Measurements from ENCODE around the gene PARK7. TPM values are rescaled to one million over a fixed set of nuclear protein-coding genes. Genes with fewer than 3 reads are reported as not detected.

Gene PARK7
- total RNA-seq, 3 donors from 2014 or later: 135 to 200 (median 186) TPM

- Histone ChIP-seq H3K4me1 (ENCODE audit: low read depth) (no peaks in the 10 kb centered on the region), H3K9me3 (no peaks in the 10 kb centered on the region), H3K36me3 (ENCODE audit: low read depth) (peaks cover 7% of the 10 kb centered on the region), H3K4me3 (no peak overlapping the region)
- no peak for DNase-seq
- ATAC-seq: no peak
- TF ChIP-seq CTCF (IDR thresholded peaks at IDR 0.05): no peak
- intact Hi-C loops (cut with DNase I, micrococcal nuclease): loop anchor here (10.0 kb wide), 1 partner anchor 332 kb away; the partner anchor contains the start of gene SLC45A1 (in 2 of the 2)
Observed at GRCh38 chr1:7983086-7983778, 21.7 kb downstream of the PARK7 start.

GRCh38 chr1:7984811-7985210, 23.3 kb downstream of the PARK7 start:
- peaks cover 5% of the 10 kb centered on the region for H3K36me3 ChIP-seq (ENCODE audit: low read depth)
- intact Hi-C loops (cut with DNase I, micrococcal nuclease): loop anchor here (10.0 kb wide), 1 partner anchor 330 kb away; the partner anchor contains the start of gene SLC45A1 (in 2 of the 2)

GRCh38 chr1:7985851-7986612, 24.5 kb downstream of the PARK7 start:
- no peaks in the 10 kb centered on the region for H3K4me1 ChIP-seq (ENCODE audit: low read depth)
- DNase-seq (no peak), ATAC-seq (no peak)
- H3K36me3 ChIP-seq (ENCODE audit: low read depth): peaks cover 5% of the 10 kb centered on the region
- H3K4me3 ChIP-seq: no peak overlapping the region
- TF ChIP-seq CTCF (IDR thresholded peaks at IDR 0.05): no peak
- intact Hi-C loops (cut with DNase I, micrococcal nuclease): loop anchor here (10.0 kb wide), 1 partner anchor 329 kb away; the partner anchor contains the start of gene SLC45A1 (in 2 of the 2)
- no peaks in the 10 kb centered on the region for H3K9me3 ChIP-seq

More at GRCh38 chr1:7984811-7985210, 23.3 kb downstream of the PARK7 start:
- ATAC-seq: no peak
- Histone ChIP-seq H3K4me3 (no peak overlapping the region), H3K9me3 (no peaks in the 10 kb centered on the region), H3K4me1 (ENCODE audit: low read depth) (no peaks in the 10 kb centered on the region)
- no peak for TF ChIP-seq CTCF (IDR thresholded peaks at IDR 0.05)
- no peak for DNase-seq

- intact Hi-C loops (cut with DNase I, micrococcal nuclease): loop anchor here (10.0 kb wide), 1 partner anchor 327 kb away; the partner anchor contains the start of gene SLC45A1 (in 2 of the 2)
- no peak for TF ChIP-seq CTCF (IDR thresholded peaks at IDR 0.05)
- peaks cover 5% of the 10 kb centered on the region for H3K36me3 ChIP-seq (ENCODE audit: low read depth)
- no peaks in the 10 kb centered on the region for H3K9me3 ChIP-seq
- no peaks in the 10 kb centered on the region for H3K4me1 ChIP-seq (ENCODE audit: low read depth)
- no peak overlapping the region for H3K4me3 ChIP-seq
- ATAC-seq (no peak), DNase-seq (no peak)
Observed at GRCh38 chr1:7987528-7987927, 26.0 kb downstream of the PARK7 start.

GRCh38 chr1:7988576-7988975, 27.1 kb downstream of the PARK7 start:
- Histone ChIP-seq H3K9me3 (no peaks in the 10 kb centered on the region), H3K4me3 (no peak overlapping the region), H3K4me1 (ENCODE audit: low read depth) (no peaks in the 10 kb centered on the region), H3K36me3 (ENCODE audit: low read depth) (peaks cover 5% of the 10 kb centered on the region)
- no peak for TF ChIP-seq CTCF (IDR thresholded peaks at IDR 0.05)
- intact Hi-C loops (cut with DNase I, micrococcal nuclease): loop anchor here (10.0 kb wide), 1 partner anchor 326 kb away; the partner anchor contains the start of gene SLC45A1 (in 2 of the 2)
- DNase-seq: no peak
- ATAC-seq: no peak
